Esophagus muscularis mucosa (tissue), 4 donors: ENCODE measurements around the gene HCRTR2.

Source experiments
- EP300 ChIP-seq: sonication (generic); formaldehyde crosslinking; IDR thresholded peaks from one replicate; pipeline ENCODE4 v1.6.1; 2017; ENCODE audit warnings: antibody characterized with exemption
- POLR2A ChIP-seq: fragments of 450-650 bp; IDR thresholded peaks from one replicate; pipeline ENCODE4 v1.6.1; 2017; ENCODE audit warnings: antibody characterized with exemption, moderate library complexity, mild to moderate bottlenecking, low read depth
- POLR2AphosphoS5 ChIP-seq, 2 donors: sonication (generic); formaldehyde crosslinking; IDR thresholded peaks; one replicate each; pipeline ENCODE4 v1.6.1; 2017; ENCODE audit warnings: antibody characterized with exemption in 2 of 2
- TF ChIP-seq, protein P1 (sequence below), 3 experiments: fragments of 200-600 bp in 2 of 3; fragments of 450-650 bp in 1 of 3; sonication (generic) in 2 of 3; IDR thresholded peaks; one replicate each; pipeline ENCODE4 v1.5.1; 2017 to 2019; ENCODE audit warnings: antibody characterized with exemption in 3 of 3, mild to moderate bottlenecking in 2 of 3, moderate library complexity in 1 of 3

DNA sequence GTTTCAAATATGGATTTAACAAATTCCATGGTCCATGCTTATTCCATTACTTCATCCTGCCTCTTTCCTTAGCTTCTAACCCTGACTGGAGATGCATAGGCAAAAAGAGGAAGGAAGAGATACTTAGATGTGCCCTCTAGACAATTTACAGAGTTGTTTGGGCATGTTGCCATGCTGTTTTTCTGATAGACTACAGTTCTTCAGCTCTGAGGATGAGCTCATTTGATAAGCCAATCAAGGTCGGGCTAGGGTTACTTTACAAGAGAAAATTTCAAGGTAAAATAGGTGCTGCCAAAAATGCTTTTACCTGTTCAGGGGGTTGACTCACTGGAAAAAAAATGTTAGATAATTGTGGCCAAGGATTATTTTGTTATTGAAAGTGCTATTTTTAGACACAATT, 5.9 kb downstream of the HCRTR2 start:
- TF ChIP-seq POLR2AphosphoS5 (IDR thresholded peaks at IDR 0.05) (no peak), POLR2A (no peak), EP300 (no peak)
- TF ChIP-seq, protein P1, sequence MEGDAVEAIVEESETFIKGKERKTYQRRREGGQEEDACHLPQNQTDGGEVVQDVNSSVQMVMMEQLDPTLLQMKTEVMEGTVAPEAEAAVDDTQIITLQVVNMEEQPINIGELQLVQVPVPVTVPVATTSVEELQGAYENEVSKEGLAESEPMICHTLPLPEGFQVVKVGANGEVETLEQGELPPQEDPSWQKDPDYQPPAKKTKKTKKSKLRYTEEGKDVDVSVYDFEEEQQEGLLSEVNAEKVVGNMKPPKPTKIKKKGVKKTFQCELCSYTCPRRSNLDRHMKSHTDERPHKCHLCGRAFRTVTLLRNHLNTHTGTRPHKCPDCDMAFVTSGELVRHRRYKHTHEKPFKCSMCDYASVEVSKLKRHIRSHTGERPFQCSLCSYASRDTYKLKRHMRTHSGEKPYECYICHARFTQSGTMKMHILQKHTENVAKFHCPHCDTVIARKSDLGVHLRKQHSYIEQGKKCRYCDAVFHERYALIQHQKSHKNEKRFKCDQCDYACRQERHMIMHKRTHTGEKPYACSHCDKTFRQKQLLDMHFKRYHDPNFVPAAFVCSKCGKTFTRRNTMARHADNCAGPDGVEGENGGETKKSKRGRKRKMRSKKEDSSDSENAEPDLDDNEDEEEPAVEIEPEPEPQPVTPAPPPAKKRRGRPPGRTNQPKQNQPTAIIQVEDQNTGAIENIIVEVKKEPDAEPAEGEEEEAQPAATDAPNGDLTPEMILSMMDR (IDR thresholded peaks at IDR 0.05) = no peak
